ENCODE measurements around the gene OR6S1. TPM values are rescaled to one million over a fixed set of nuclear protein-coding genes. Genes with fewer than 3 reads are reported as not detected.

The OR6S1 gene
- total and polyA plus RNA-seq, 2 of the 8 experiments (the other 6 are each of a cell fraction or from before 2014, with no cell fraction given), result not detected

DNA sequence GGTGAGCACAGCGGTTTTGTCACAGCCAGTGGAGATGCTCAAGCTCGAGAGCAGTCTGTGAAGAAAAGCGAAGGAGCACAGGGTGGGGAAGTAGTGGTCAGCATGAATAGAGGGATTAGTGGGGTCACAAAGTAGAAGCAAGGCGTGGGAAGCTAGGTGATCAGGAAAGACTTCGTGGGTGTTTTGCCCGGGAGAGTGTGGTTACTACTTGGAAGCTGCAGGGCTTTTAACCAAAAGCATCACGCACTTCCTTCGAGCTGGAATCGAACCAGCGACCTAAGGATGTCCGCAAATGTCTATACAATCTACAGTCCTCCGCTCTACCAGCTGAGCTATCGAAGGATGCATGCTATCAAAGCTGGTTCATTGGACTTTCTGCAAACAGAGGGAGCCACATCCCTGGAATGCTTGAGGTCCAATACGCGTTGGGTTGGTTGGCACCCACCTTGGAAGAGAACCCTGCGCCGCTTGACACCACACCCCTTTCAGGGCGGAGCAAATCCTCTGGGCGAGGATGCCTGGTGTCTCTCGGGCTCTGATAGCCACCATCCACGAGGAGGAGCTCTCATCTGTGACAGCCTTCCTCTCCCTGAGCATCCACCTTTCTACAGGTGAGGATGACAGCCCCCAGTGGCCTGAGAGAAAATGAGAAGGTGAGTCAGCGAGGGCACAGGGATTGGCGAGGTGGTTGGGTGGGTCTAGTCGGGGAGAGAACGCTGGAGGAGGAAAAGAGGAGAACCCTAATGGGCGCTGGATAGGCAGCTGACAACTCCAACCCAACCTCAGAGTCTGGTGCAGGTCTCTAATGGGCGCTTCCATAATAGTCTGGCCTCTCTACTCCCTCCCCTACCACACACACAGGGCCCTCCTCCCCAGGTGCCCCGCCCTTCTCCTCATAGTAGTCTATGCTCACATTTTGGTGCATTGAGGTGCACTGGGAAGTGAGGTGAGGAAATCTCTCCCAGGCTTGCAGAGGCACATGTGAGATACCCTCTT is 16.0 kb upstream of the OR6S1 start (continued):
- TF ChIP-seq, protein P1, sequence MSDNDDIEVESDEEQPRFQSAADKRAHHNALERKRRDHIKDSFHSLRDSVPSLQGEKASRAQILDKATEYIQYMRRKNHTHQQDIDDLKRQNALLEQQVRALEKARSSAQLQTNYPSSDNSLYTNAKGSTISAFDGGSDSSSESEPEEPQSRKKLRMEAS (IDR thresholded peaks at IDR 0.05), result 0 out of 2 replicates have a peak, but pooled peaks have one; percentile 19
- no peak for TF ChIP-seq EP300 (IDR thresholded peaks at IDR 0.05; ENCODE audit: borderline replicate concordance in 1 of 2, low read depth in 2 of 2, low read length in 2 of 2)
- TF ChIP-seq SUZ12 (IDR thresholded peaks at IDR 0.05; ENCODE audit: low read length), result no peak
- no peak for TF ChIP-seq RXRA (IDR thresholded peaks at IDR 0.05; ENCODE audit: insufficient read depth, low read depth, low read length)
- TF ChIP-seq TBP (IDR thresholded peaks at IDR 0.05; ENCODE audit: low read depth, low read length), result peak; percentile 99
- TF ChIP-seq HDAC2 (IDR thresholded peaks at IDR 0.05; ENCODE audit: borderline replicate concordance in 1 of 2, low read depth in 2 of 2, low read length in 2 of 2), result peak in 1 of 2 experiments; percentile 59; a peak in 2 of 4 replicates
- peak; percentile 40 for TF ChIP-seq KDM4A (IDR thresholded peaks at IDR 0.05; ENCODE audit: low read depth, low read length, severe bottlenecking)
- no peak for TF ChIP-seq CBX8 (IDR thresholded peaks at IDR 0.05; ENCODE audit: borderline replicate concordance, low read depth, low read length)
- no peak for TF ChIP-seq SRF (IDR thresholded peaks at IDR 0.05; ENCODE audit: low read depth, low read length)
- TF ChIP-seq, protein P2, sequence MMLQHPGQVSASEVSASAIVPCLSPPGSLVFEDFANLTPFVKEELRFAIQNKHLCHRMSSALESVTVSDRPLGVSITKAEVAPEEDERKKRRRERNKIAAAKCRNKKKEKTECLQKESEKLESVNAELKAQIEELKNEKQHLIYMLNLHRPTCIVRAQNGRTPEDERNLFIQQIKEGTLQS (IDR thresholded peaks at IDR 0.05; ENCODE audit: insufficient read depth, low read depth, low read length), result 0 out of 2 replicates have a peak, but pooled peaks have one; percentile 28
- TF ChIP-seq ASH2L (IDR thresholded peaks at IDR 0.05; ENCODE audit: low read length), result no peak
- TF ChIP-seq RNF2 (IDR thresholded peaks at IDR 0.05; ENCODE audit: borderline replicate concordance, low read depth, low read length, missing control alignments, poor library complexity, severe bottlenecking), result no peak
- TF ChIP-seq SP4 (IDR thresholded peaks at IDR 0.05; ENCODE audit: low read length), result no peak
- no peak for TF ChIP-seq GTF2F1 (IDR thresholded peaks at IDR 0.05; ENCODE audit: borderline replicate concordance, low read depth, low read length)
- no peak for TF ChIP-seq KDM5A (IDR thresholded peaks at IDR 0.05; ENCODE audit: low read length)
- TF ChIP-seq, protein P3, sequence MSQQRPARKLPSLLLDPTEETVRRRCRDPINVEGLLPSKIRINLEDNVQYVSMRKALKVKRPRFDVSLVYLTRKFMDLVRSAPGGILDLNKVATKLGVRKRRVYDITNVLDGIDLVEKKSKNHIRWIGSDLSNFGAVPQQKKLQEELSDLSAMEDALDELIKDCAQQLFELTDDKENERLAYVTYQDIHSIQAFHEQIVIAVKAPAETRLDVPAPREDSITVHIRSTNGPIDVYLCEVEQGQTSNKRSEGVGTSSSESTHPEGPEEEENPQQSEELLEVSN (IDR thresholded peaks at IDR 0.05), result no peak
- TF ChIP-seq KDM1A (IDR thresholded peaks at IDR 0.05; ENCODE audit: borderline replicate concordance, low read length), result peak; percentile 52; the same call in 1 of the 2 replicates
- peak; percentile 67; the same call in 1 of the 2 replicates for TF ChIP-seq RBBP5 (IDR thresholded peaks at IDR 0.05; ENCODE audit: borderline replicate concordance, low read depth, low read length)
- no peak; the same call in 1 of the 2 replicates for TF ChIP-seq CREB1 (IDR thresholded peaks at IDR 0.05)
- TF ChIP-seq TEAD4 (IDR thresholded peaks at IDR 0.05; ENCODE audit: low read depth, low read length), result peak; percentile 92
